Measurements from ENCODE around the gene AOAH. TPM values are rescaled to one million over a fixed set of nuclear protein-coding genes. Genes with fewer than 3 reads are reported as not detected.

AOAH gene
- total RNA-seq, 1 donor from 2014 or later, result 2.4 TPM

GRCh38 chr7:36535866-36536664, 188.2 kb downstream of the AOAH start:
- Mint-ChIP-seq H3K27me3 (no peaks in the 10 kb centered on the region), H3K36me3 (ENCODE audit: low read depth) (peaks cover 2% of the 10 kb centered on the region), H3K9me3 (no peaks in the 10 kb centered on the region), H3K4me3 (no peak overlapping the region), H3K4me1 (no peaks in the 10 kb centered on the region), H3K27ac (no peak overlapping the region)
- DNase-seq, result no peak
- no peak for ATAC-seq (ENCODE audit: low read depth)
- TF ChIP-seq CTCF (IDR thresholded peaks at IDR 0.05), result no peak
- intact Hi-C loops (cut with micrococcal nuclease), result no loop called here
- ChIA-PET CTCF (no interaction called here), POLR2A (no interaction called here)

DNA sequence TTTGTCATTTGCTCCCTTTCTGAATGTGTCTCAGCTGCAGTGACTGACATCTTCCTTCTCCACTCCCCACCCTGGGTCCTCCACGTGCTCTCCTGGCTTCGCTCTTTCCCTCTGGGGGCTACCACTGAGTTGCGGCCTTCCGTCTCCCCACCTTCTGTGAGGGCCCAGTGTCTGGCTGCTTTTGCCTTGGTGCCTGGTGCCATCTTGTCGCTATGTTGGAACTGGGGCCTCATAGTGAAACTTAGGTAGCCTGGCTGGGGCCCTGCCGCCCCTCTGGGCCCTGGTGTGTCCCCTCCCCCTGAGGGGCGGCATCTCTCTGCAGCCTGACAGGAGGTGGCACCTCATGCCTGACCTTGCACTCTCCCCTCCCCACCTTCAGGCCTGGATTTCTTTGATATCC, 190.6 kb downstream of the AOAH start:
- Mint-ChIP-seq H3K27me3 (no peaks in the 10 kb centered on the region), H3K27ac (no peak overlapping the region), H3K4me1 (no peaks in the 10 kb centered on the region), H3K9me3 (no peaks in the 10 kb centered on the region), H3K36me3 (ENCODE audit: low read depth) (peaks cover under 1% of the 10 kb centered on the region), H3K4me3 (no peak overlapping the region)
- POLR2A ChIA-PET, result no interaction called here
- no peak for ATAC-seq (ENCODE audit: low read depth)
- DNase-seq, result no peak
- intact Hi-C loops (cut with micrococcal nuclease), result no loop called here
- CTCF ChIA-PET, result no interaction called here
- no peak for TF ChIP-seq CTCF (IDR thresholded peaks at IDR 0.05)

- Mint-ChIP-seq H3K4me3 (no peak overlapping the region), H3K4me1 (no peaks in the 10 kb centered on the region), H3K36me3 (ENCODE audit: low read depth) (no peaks in the 10 kb centered on the region), H3K27ac (no peak overlapping the region), H3K27me3 (no peaks in the 10 kb centered on the region), H3K9me3 (no peaks in the 10 kb centered on the region)
- POLR2A ChIA-PET, result no interaction called here
- intact Hi-C loops (cut with micrococcal nuclease), result no loop called here
- no peak for ATAC-seq (ENCODE audit: low read depth)
- CTCF ChIA-PET, result no interaction called here
- no peak for DNase-seq
- no peak for TF ChIP-seq CTCF (IDR thresholded peaks at IDR 0.05)
These were observed 191.3 kb downstream of the AOAH start for GRCh38 chr7:36532981-36533499.

- no peak for TF ChIP-seq CTCF (IDR thresholded peaks at IDR 0.05)
- ChIA-PET CTCF (no interaction called here), POLR2A (no interaction called here)
- intact Hi-C loops (cut with micrococcal nuclease), result no loop called here
- Mint-ChIP-seq H3K36me3 (ENCODE audit: low read depth) (no peaks in the 10 kb centered on the region), H3K27ac (no peak overlapping the region), H3K4me1 (no peaks in the 10 kb centered on the region), H3K4me3 (no peak overlapping the region), H3K9me3 (no peaks in the 10 kb centered on the region), H3K27me3 (peaks cover 3% of the 10 kb centered on the region)
- DNase-seq, result no peak
- ATAC-seq (ENCODE audit: low read depth), result no peak
These were observed 192.3 kb downstream of the AOAH start for GRCh38 chr7:36531951-36532350.

DNA sequence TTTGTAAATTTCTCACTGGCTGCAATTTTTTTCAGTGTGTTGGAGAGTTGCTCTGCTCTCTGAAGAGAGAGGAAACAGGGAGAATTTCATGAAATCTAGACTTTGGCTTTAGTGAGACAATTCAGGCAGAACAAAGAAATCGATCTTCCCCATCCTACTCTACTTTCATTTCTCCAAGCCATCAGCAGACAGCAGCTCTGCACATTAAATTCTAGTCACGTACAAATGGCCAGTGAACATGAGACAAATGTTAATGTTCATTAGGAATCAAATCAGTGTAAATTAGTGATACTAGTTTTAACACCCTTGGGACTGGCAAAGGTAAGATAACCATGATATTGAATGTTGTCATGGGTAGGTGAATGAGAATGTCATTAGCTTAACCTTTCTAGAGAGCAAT, 193.8 kb downstream of the AOAH start:
- ATAC-seq (ENCODE audit: low read depth), result no peak

More for the DNA sequence above, 193.8 kb downstream of the AOAH start:
- TF ChIP-seq CTCF (IDR thresholded peaks at IDR 0.05), result no peak
- POLR2A ChIA-PET, result no interaction called here
- Mint-ChIP-seq H3K36me3 (ENCODE audit: low read depth) (no peaks in the 10 kb centered on the region), H3K4me3 (no peak overlapping the region), H3K9me3 (no peaks in the 10 kb centered on the region), H3K4me1 (no peaks in the 10 kb centered on the region), H3K27ac (no peak overlapping the region), H3K27me3 (peaks cover 3% of the 10 kb centered on the region)
- CTCF ChIA-PET, result no interaction called here
- intact Hi-C loops (cut with micrococcal nuclease), result no loop called here
- no peak for DNase-seq

Data from activated B cell treated with CpG ODN at 0.5 μM for 24 hours (primary cell).